K562 (cell line): ENCODE data around the gene SCGB1A1. TPM values are rescaled to one million over a fixed set of nuclear protein-coding genes. Genes with fewer than 3 reads are reported as not detected.

Experiments
- ATAC-seq: fragments of 200-7000 bp; cut with Tn5 transposase; 3 replicates; pipeline ENCODE4 v1.9.1; 2020; ENCODE audit warnings: moderate library complexity
- BruUV-seq: library from RNA; stranded (reverse); fragments of 400-500 nt; replicated peaks from 2 replicates; lab custom pipeline; 2021; lab: Mats Ljungman, UMichigan
- CTCF ChIA-PET: fragments of 300-600 bp; formaldehyde crosslinking; extraction: SDS; loops from one replicate; lab custom pipeline; 2021; ENCODE audit warnings: low intra/inter-chr PET ratio; lab: Yijun Ruan, JAX
- POLR2A ChIA-PET: fragments of 300-600, 350-650 bp; sonication (Branson Sonifier 250); formaldehyde crosslinking; extraction: SDS; loops from one replicate; lab custom pipeline; 2021; ENCODE audit warnings: antibody characterized with exemption, inconsistent platforms; lab: Yijun Ruan, JAX
- DNase-seq, 4 experiments: peaks; one replicate each; pipeline versions ENCODE4 v3.0.0 to v3.0.0-alpha.2; 2011 to 2018; ENCODE audit warnings: low spot score in 3 of 4, mixed read lengths in 3 of 4; ENCODE audit errors: extremely low read depth in 1 of 4
- FAIRE-seq: peaks from 2 replicates; lab custom pipeline; 2011; peaks lifted over from hg19 to GRCh38; lab: Jason Lieb, UNC
- H2AFZ ChIP-seq: 2 replicates; pipeline ENCODE4 v1.6.0; 2011; ENCODE audit warnings: low read depth, low read length, control low read depth, inconsistent platforms
- H3K27ac ChIP-seq: fragments of 200-600 bp; 3 replicates; pipeline ENCODE4 v1.8.0; 2011; ENCODE audit warnings: low read depth, mild to moderate bottlenecking, control low read depth, inconsistent platforms, low read length, moderate library complexity, mixed read lengths; ENCODE audit errors: extremely low read depth
- H3K27me3 ChIP-seq, 2 experiments: fragments of 300-600 bp in 1 of 2; 2 replicates in 1 of 2; 3 replicates in 1 of 2; pipeline versions ENCODE4 v1.6.0 to v1.8.0; 2011; ENCODE audit warnings: inconsistent platforms in 2 of 2, low read length in 2 of 2, mild to moderate bottlenecking in 1 of 2, mixed read lengths in 1 of 2, moderate library complexity in 1 of 2; ENCODE audit not compliant: control insufficient read depth in 2 of 2, insufficient read depth in 2 of 2
- H3K36me3 ChIP-seq: fragments of 300-600 bp; 3 replicates; pipeline ENCODE4 v1.8.0; 2011; ENCODE audit warnings: mild to moderate bottlenecking, low read length, inconsistent platforms; ENCODE audit not compliant: control insufficient read depth, insufficient read depth
- H3K4me1 ChIP-seq, 2 experiments: fragments of 200-600 bp in 1 of 2; replicated peaks in 1 of 2; 2 replicates in 1 of 2; 3 replicates in 1 of 2; pipeline versions ENCODE4 v1.5.1 to v1.8.0; 2011; ENCODE audit warnings: inconsistent platforms in 2 of 2, low read length in 2 of 2, mild to moderate bottlenecking in 1 of 2, mixed read lengths in 1 of 2, moderate library complexity in 1 of 2; ENCODE audit not compliant: control insufficient read depth in 2 of 2, insufficient read depth in 2 of 2
- H3K4me2 ChIP-seq: 2 replicates; pipeline ENCODE4 v1.6.1; 2011; ENCODE audit warnings: low read length, control low read depth, inconsistent platforms, mixed read lengths; ENCODE audit not compliant: insufficient read depth
- H3K4me3 ChIP-seq: fragments of 200-600 bp; sonication (generic), shearing (Covaris generic); 2 replicates; pipeline ENCODE4 v1.5.1; 2016; ENCODE audit warnings: control low read depth, inconsistent platforms
- H3K79me2 ChIP-seq: fragments of 200-600 bp; 3 replicates; pipeline ENCODE4 v1.8.0; 2011; ENCODE audit warnings: low read length, inconsistent platforms; ENCODE audit not compliant: control insufficient read depth, insufficient read depth
- H3K9ac ChIP-seq, 2 experiments: 2 replicates each; pipeline versions ENCODE4 v1.6.0 to v1.6.1; 2011; ENCODE audit warnings: low read depth in 2 of 2, low read length in 2 of 2, control low read depth in 1 of 2, inconsistent platforms in 1 of 2, mild to moderate bottlenecking in 1 of 2, mixed read lengths in 1 of 2; ENCODE audit not compliant: insufficient read depth in 1 of 2
- H3K9me1 ChIP-seq: one replicate; pipeline ENCODE4 v1.6.0; 2011; ENCODE audit warnings: inconsistent platforms, mild to moderate bottlenecking, low read length, moderate library complexity; ENCODE audit not compliant: control insufficient read depth, insufficient read depth
- H3K9me3 ChIP-seq: replicated peaks from 2 replicates; pipeline ENCODE4 v1.5.1; 2011; ENCODE audit warnings: low read depth, low read length, inconsistent platforms; ENCODE audit not compliant: control insufficient read depth, insufficient read depth
- H4K20me1 ChIP-seq: replicated peaks from 2 replicates; pipeline ENCODE4 v1.6.1; 2011; ENCODE audit warnings: low read length, inconsistent platforms, mixed read lengths; ENCODE audit not compliant: control insufficient read depth, insufficient read depth
- FOXA1 ChIP-seq: fragments of 450-650 bp; IDR thresholded peaks from 2 replicates; pipeline ENCODE4 v1.6.1; 2016; ENCODE audit warnings: mild to moderate bottlenecking, borderline replicate concordance
- GABPA ChIP-seq: fragments of 200-800 bp; sonication (Bioruptor generic); conservative IDR thresholded peaks from 2 replicates; pipeline ENCODE4 v1.6.1; 2016; ENCODE audit warnings: low read depth, missing genetic modification characterization, missing compliant biosample characterization
- HDAC8 ChIP-seq: fragments of 450-650 bp; IDR thresholded peaks from 2 replicates; pipeline ENCODE4 v1.6.1; 2016; ENCODE audit warnings: mild to moderate bottlenecking, missing genetic modification characterization, moderate library complexity, missing compliant biosample characterization
- KLF16 ChIP-seq: IDR thresholded peaks from 2 replicates; pipeline ENCODE4 v1.6.1; 2016; ENCODE audit warnings: antibody characterized with exemption
- LARP7 ChIP-seq: fragments of 450-650 bp; IDR thresholded peaks from 2 replicates; pipeline ENCODE4 v1.6.1; 2016
- MYBL2 ChIP-seq, 2 experiments: fragments of 450-650 bp in 1 of 2; sonication (generic) in 1 of 2; formaldehyde crosslinking in 1 of 2; IDR thresholded peaks; 2 replicates each; pipeline versions ENCODE4 v1.6.1 to v1.8.1; 2017 to 2022; ENCODE audit warnings: borderline replicate concordance in 1 of 2, inconsistent platforms in 1 of 2, low read depth in 1 of 2, mild to moderate bottlenecking in 1 of 2, missing genetic modification reagents in 1 of 2, moderate library complexity in 1 of 2
- NCOR1 ChIP-seq: fragments of 450-650 bp; IDR thresholded peaks from 2 replicates; pipeline ENCODE4 v1.6.1; 2016; ENCODE audit warnings: mild to moderate bottlenecking, moderate library complexity
- SAFB ChIP-seq: fragments of 200-400 bp; formaldehyde crosslinking; IDR thresholded peaks from 2 replicates; pipeline ENCODE4 v1.6.1; 2017; ENCODE audit warnings: low read depth, low read length, borderline replicate concordance
- SFPQ ChIP-seq: fragments of 200-400 bp; formaldehyde crosslinking; IDR thresholded peaks from 2 replicates; pipeline ENCODE4 v1.6.1; 2017; ENCODE audit warnings: mild to moderate bottlenecking, low read depth, low read length, moderate library complexity
- SMC3 ChIP-seq: conservative IDR thresholded peaks from 2 replicates; pipeline ENCODE4 v1.6.1; 2011; ENCODE audit warnings: low read depth, low read length, improper control_type of control experiment; ENCODE audit not compliant: insufficient read depth
- ZBTB43 ChIP-seq: sonication (generic); formaldehyde crosslinking; IDR thresholded peaks from 2 replicates; pipeline ENCODE4 v1.8.0; 2023; ENCODE audit warnings: mild to moderate bottlenecking, missing genetic modification reagents
- ZFP91 ChIP-seq: sonication (generic); formaldehyde crosslinking; IDR thresholded peaks from 2 replicates; pipeline ENCODE4 v1.8.0; 2022; ENCODE audit warnings: mild to moderate bottlenecking, missing genetic modification reagents
- ZNF133 ChIP-seq: fragments of 250-450 bp; sonication (Bioruptor Pico); IDR thresholded peaks from 2 replicates; pipeline ENCODE4 v1.4.0; 2020; ENCODE audit warnings: mild to moderate bottlenecking
- ZNF41 ChIP-seq: fragments of 250-450 bp; sonication (Bioruptor Pico); conservative IDR thresholded peaks from 2 replicates; pipeline ENCODE4 v1.4.0; 2020; ENCODE audit warnings: mild to moderate bottlenecking
- ZNF707 ChIP-seq: fragments of 250-450 bp; sonication (Bioruptor Pico); conservative IDR thresholded peaks from 2 replicates; pipeline ENCODE4 v1.8.0; 2022; ENCODE audit warnings: inconsistent platforms, mild to moderate bottlenecking, moderate library complexity
- WGBS: fragments of 100-300 bp; shearing (Covaris generic); methylation state at CpG from one replicate; pipeline ENCODE4 v1.1.6; 2016; ENCODE audit warnings: low coverage, mixed read lengths; ENCODE audit not compliant: insufficient coverage; ENCODE audit errors: missing lambda C conversion rate; 5-methylcytosine and 5-hydroxymethylcytosine counted together
- in situ Hi-C: fragments of 300-500 bp; cut with MboI; formaldehyde crosslinking; loops from 4 replicates; pipeline ENCODE4 v1.15.0; 2018; ENCODE audit warnings: inconsistent platforms, mixed read lengths
- intact Hi-C: fragments of 100-400 bp; cut with micrococcal nuclease; formaldehyde crosslinking; loops from 2 replicates; pipeline ENCODE4 v1.14.2; 2022
- polyA plus RNA-seq, 8 experiments: library from polyadenylated mRNA; depleted of rRNA in 4 of 8; stranded (reverse) in 5 of 8; unstranded in 3 of 8; fragments of >200 nt; fragmentation: Nextera tagmentation in 2 of 8; fragmentation: Illumina TruSeq in 1 of 8; extraction: Ambion mirVana in 2 of 8; extraction: Trizol in 1 of 8; gene quantifications; 2 replicates each; pipeline versions ENCODE4 v1.2.1 to v1.2.3, GENCODE V29; 2011 to 2014; ENCODE audit warnings: inconsistent platforms in 1 of 8, missing spikeins in 1 of 8
- total RNA-seq, 7 experiments: library from RNA; depleted of rRNA in 6 of 7; stranded (reverse); fragments of >200 nt in 6 of 7; fragmentation: Illumina TruSeq in 2 of 7; extraction: Trizol in 2 of 7; gene quantifications; 2 replicates each; pipeline versions ENCODE4 v1.2.1 to v1.2.3, GENCODE V29; 2011 to 2021; ENCODE audit warnings: low replicate concordance in 1 of 7

SCGB1A1 gene
- total and polyA plus RNA-seq, 9 of the 15 experiments (the other 6 are each of a cell fraction or from before 2014, with no cell fraction given): 0.55 TPM; not detected in 8

GRCh38 chr11:62393735-62394134, 25.1 kb upstream of the SCGB1A1 start:
- Histone ChIP-seq H3K27me3 (no peaks in the 10 kb centered on the region), H3K4me3 (no peak overlapping the region), H3K36me3 (no peaks in the 10 kb centered on the region), H3K27ac (0 out of 3 replicates have a peak overlapping the region, but pooled peaks have one; percentile 10), H3K4me2 (no peak overlapping the region), H2AFZ (peak overlapping the region; percentile 75), H3K79me2 (no peaks in the 10 kb centered on the region)
- intact Hi-C loops (loop anchor here (1.0 to 10.0 kb wide), 3 partner anchors 13 to 371 kb away; partner anchors contain the start of gene POLR2G), in situ Hi-C loops (loop anchor here (5.0 to 25.0 kb wide), 4 partner anchors 161 to 619 kb away; partner anchors contain the start of gene SLC22A8)
- ATAC-seq (no peak), DNase-seq (no peak), FAIRE-seq (no peak)
- CTCF ChIA-PET: interaction anchor here (0.6 to 3.7 kb wide), 9 partner anchors 13 to 469 kb away, joined by 3 to 48 read pairs (median 4); partner anchors contain the start of gene AHNAK
- no peak for TF ChIP-seq LARP7
- no peak for TF ChIP-seq ZFP91 (CRISPR knock-in tag)
- no peak for TF ChIP-seq FOXA1
- TF ChIP-seq SAFB: no peak
- TF ChIP-seq KLF16: no peak
- TF ChIP-seq SMC3: no peak
- no peak for TF ChIP-seq ZBTB43 (CRISPR knock-in tag)
- TF ChIP-seq ZNF133 (CRISPR knock-in tag): no peak
- no peak for TF ChIP-seq SFPQ
- TF ChIP-seq HDAC8 (tag): no peak
- no peak for TF ChIP-seq ZNF707 (CRISPR knock-in tag)
- TF ChIP-seq NCOR1: no peak
- TF ChIP-seq ZNF41 (CRISPR knock-in tag): no peak
- TF ChIP-seq MYBL2 (IDR thresholded peaks at IDR 0.05; ENCODE audit: low read depth): no peak
- no peak for TF ChIP-seq MYBL2 (CRISPR knock-in tag; IDR thresholded peaks at IDR 0.05; ENCODE audit: borderline replicate concordance)
- no peak for TF ChIP-seq GABPA (tag)
- TF ChIP-seq, all 486 proteins: peak for 0
- H3K4me1 ChIP-seq: peaks cover 49 to 53% of the 10 kb centered on the region in 2 experiments
- POLR2A ChIA-PET: interaction anchor here (1.1 to 2.7 kb wide), 8 partner anchors 151 to 447 kb away, joined by 3 to 11 read pairs (median 6); partner anchors contain the start of genes AHNAK, C11orf98, CSKMT and EEF1G
- no peaks in the 10 kb centered on the region for H3K9me3 ChIP-seq
- no peaks in the 10 kb centered on the region for H4K20me1 ChIP-seq
- BruUV-seq: no TSS peak
- no peaks in the 10 kb centered on the region for H3K9me1 ChIP-seq
- 71% methylated on average over 5 of the region's 5 CpGs for WGBS
- no peak overlapping the region for H3K9ac ChIP-seq
